GM18508 (cell line): ENCODE measurements around the gene SPX.

ENCODE experiments used
- ATAC-seq: cut with Tn5 transposase; IDR thresholded peaks from one replicate; pipeline ENCODE4 v1.9.1; 2021; ENCODE audit warnings: moderate number of reproducible peaks; ENCODE audit not compliant: insufficient read depth, unreplicated experiment

Gene SPX

GRCh38 chr12:21573733-21574358, 47.8 kb downstream of the SPX start:
- ATAC-seq = no peak

GRCh38 chr12:21576431-21576830, 50.3 kb downstream of the SPX start:
- no peak for ATAC-seq

GRCh38 chr12:21577516-21577915, 51.4 kb downstream of the SPX start:
- no peak for ATAC-seq

- no peak for ATAC-seq
These were observed 54.8 kb downstream of the SPX start for GRCh38 chr12:21580748-21581516.
